GM23338 (cell line): ENCODE results near the gene S1PR3. TPM values are rescaled to one million over a fixed set of nuclear protein-coding genes. Genes with fewer than 3 reads are reported as not detected.

Experiments used
- ATAC-seq: fragments of 200-7000 bp; cut with Tn5 transposase; 3 replicates; pipeline ENCODE4 v1.9.1; 2020
- DNase-seq: peaks from one replicate; pipeline ENCODE4 v3.0.0-alpha.2; 2015; ENCODE audit warnings: low spot score
- H2AFZ ChIP-seq: fragments of 200-600 bp; sonication (generic); 2 replicates; pipeline ENCODE4 v1.8.0; 2016; ENCODE audit warnings: antibody characterized with exemption, mild to moderate bottlenecking, moderate library complexity
- H3F3A ChIP-seq: fragments of 200-600 bp; sonication (generic); replicated peaks from 2 replicates; pipeline ENCODE4 v1.8.0; 2017; ENCODE audit warnings: antibody characterized with exemption, mixed run types, low read depth
- H3K27ac ChIP-seq: fragments of 200-600 bp; sonication (generic); 2 replicates; pipeline ENCODE4 v1.6.1; 2016; ENCODE audit warnings: low read depth
- H3K27me3 ChIP-seq: fragments of 200-600 bp; sonication (generic); 2 replicates; pipeline ENCODE4 v1.8.0; 2016; ENCODE audit warnings: mild to moderate bottlenecking, mixed run types, moderate library complexity; ENCODE audit not compliant: insufficient read depth
- H3K36me3 ChIP-seq: fragments of 200-600 bp; sonication (generic); 2 replicates; pipeline ENCODE4 v1.8.0; 2016; ENCODE audit warnings: mild to moderate bottlenecking; ENCODE audit not compliant: insufficient read depth
- H3K4me1 ChIP-seq: fragments of 200-600 bp; sonication (generic); 2 replicates; pipeline ENCODE4 v1.8.0; 2016; ENCODE audit warnings: mild to moderate bottlenecking, moderate library complexity; ENCODE audit not compliant: insufficient read depth
- H3K4me2 ChIP-seq: fragments of 200-600 bp; sonication (generic); 2 replicates; pipeline ENCODE4 v1.7.1; 2017; ENCODE audit warnings: mixed run types
- H3K4me3 ChIP-seq: fragments of 200-600 bp; sonication (generic); 2 replicates; pipeline ENCODE4 v1.6.1; 2016; ENCODE audit warnings: mixed run types
- H3K79me2 ChIP-seq: fragments of 200-600 bp; sonication (generic); replicated peaks from 2 replicates; pipeline ENCODE4 v1.8.0; 2017; ENCODE audit warnings: mild to moderate bottlenecking; ENCODE audit not compliant: insufficient read depth
- H3K9me2 ChIP-seq: fragments of 200-600 bp; sonication (generic); 2 replicates; pipeline ENCODE4 v1.8.0; 2017; ENCODE audit not compliant: insufficient read depth
- H4K20me1 ChIP-seq: fragments of 200-600 bp; sonication (generic); replicated peaks from 2 replicates; pipeline ENCODE4 v1.8.0; 2017; ENCODE audit warnings: mild to moderate bottlenecking; ENCODE audit not compliant: insufficient read depth
- H3K27ac Mint-ChIP-seq: 2 replicates; pipeline ENCODE4 v1.8.0; 2020; ENCODE audit warnings: inconsistent platforms, mild to moderate bottlenecking, moderate library complexity, mixed read lengths
- H3K27me3 Mint-ChIP-seq: 3 replicates; pipeline ENCODE4 v1.8.0; 2022; ENCODE audit warnings: low read depth, mild to moderate bottlenecking, moderate library complexity, mixed read lengths, inconsistent platforms; ENCODE audit not compliant: insufficient read depth, poor library complexity
- H3K36me3 Mint-ChIP-seq: 3 replicates; pipeline ENCODE4 v1.8.0; 2021; ENCODE audit warnings: low read depth, mild to moderate bottlenecking, inconsistent platforms, moderate library complexity, mixed read lengths
- H3K4me1 Mint-ChIP-seq: 3 replicates; pipeline ENCODE4 v1.8.0; 2020; ENCODE audit warnings: mild to moderate bottlenecking, inconsistent platforms, mixed read lengths
- H3K4me3 Mint-ChIP-seq: 3 replicates; pipeline ENCODE4 v1.8.0; 2021; ENCODE audit warnings: moderate library complexity, mild to moderate bottlenecking, inconsistent platforms, mixed read lengths
- H3K9me3 Mint-ChIP-seq: 3 replicates; pipeline ENCODE4 v1.8.0; 2020; ENCODE audit warnings: moderate library complexity, mild to moderate bottlenecking, inconsistent platforms, mixed read lengths
- CREB1 ChIP-seq: fragments of 250-450 bp; sonication (Bioruptor Pico); IDR thresholded peaks from 2 replicates; pipeline ENCODE4 v1.5.0; 2020; ENCODE audit warnings: low read depth, mild to moderate bottlenecking, moderate library complexity
- CTCF ChIP-seq, 2 experiments: fragments of 200-600 bp in 1 of 2; sonication (generic) in 1 of 2; conservative IDR thresholded peaks; 2 replicates each; pipeline versions ENCODE4 v1.5.1 to v1.6.1; 2016 to 2017; ENCODE audit warnings: antibody characterized with exemption in 2 of 2, low read depth in 2 of 2, mild to moderate bottlenecking in 2 of 2, moderate library complexity in 1 of 2
- ETS1 ChIP-seq: IDR thresholded peaks from 2 replicates; pipeline ENCODE4 v1.6.1; 2016; ENCODE audit warnings: antibody characterized with exemption
- EZH2 ChIP-seq: fragments of 200-600 bp; sonication (generic); IDR thresholded peaks from one replicate; pipeline ENCODE4 v1.8.0; 2017; ENCODE audit warnings: antibody characterized with exemption, mild to moderate bottlenecking, low read depth; ENCODE audit not compliant: unreplicated experiment
- EZH2phosphoT487 ChIP-seq: fragments of 200-600 bp; sonication (generic); IDR thresholded peaks from one replicate; pipeline ENCODE4 v1.8.1; 2018; ENCODE audit warnings: antibody characterized with exemption; ENCODE audit not compliant: unreplicated experiment
- JUNB ChIP-seq: IDR thresholded peaks from one replicate; pipeline ENCODE4 v1.6.1; 2016; ENCODE audit warnings: antibody characterized with exemption; ENCODE audit not compliant: unreplicated experiment
- NANOG ChIP-seq: IDR thresholded peaks from 2 replicates; pipeline ENCODE4 v1.6.1; 2016; ENCODE audit warnings: antibody characterized with exemption, borderline replicate concordance
- POLR2AphosphoS5 ChIP-seq: IDR thresholded peaks from 2 replicates; pipeline ENCODE4 v1.6.1; 2016; ENCODE audit warnings: antibody characterized with exemption, low read depth
- REST ChIP-seq: IDR thresholded peaks from one replicate; pipeline ENCODE4 v1.6.1; 2018; ENCODE audit warnings: antibody characterized with exemption; ENCODE audit not compliant: unreplicated experiment
- STAT1 ChIP-seq: IDR thresholded peaks from one replicate; pipeline ENCODE4 v1.6.1; 2016; ENCODE audit warnings: antibody characterized with exemption; ENCODE audit not compliant: unreplicated experiment
- ZNF114 ChIP-seq: fragments of 250-450 bp; sonication (Bioruptor Pico); IDR thresholded peaks from 2 replicates; pipeline ENCODE4 v1.5.0; 2020; ENCODE audit warnings: mild to moderate bottlenecking, moderate library complexity
- ZNF331 ChIP-seq: fragments of 250-450 bp; sonication (Bioruptor Pico); IDR thresholded peaks from 2 replicates; pipeline ENCODE4 v1.5.0; 2020; ENCODE audit warnings: low read depth, mild to moderate bottlenecking, moderate library complexity
- polyA plus RNA-seq: library from polyadenylated mRNA; unstranded; fragments of >200 nt; fragmentation: Nextera tagmentation; extraction: Ambion mirVana; gene quantifications from 2 replicates; pipeline ENCODE4 v1.2.1, GENCODE V29; 2016
- total RNA-seq: library from RNA; depleted of rRNA; stranded (reverse); fragments of >200 nt; shearing (Covaris generic); gene quantifications from 2 replicates; pipeline ENCODE4 v1.2.3, GENCODE V29; 2014
- TF ChIP-seq, protein P1 (sequence below): fragments of 250-450 bp; sonication (Bioruptor Pico); IDR thresholded peaks from 2 replicates; pipeline ENCODE4 v1.5.0; 2020; ENCODE audit warnings: mild to moderate bottlenecking, moderate library complexity

Gene S1PR3
- total and polyA plus RNA-seq, 2 experiments from 2014 or later, result 2.1 to 7.6 TPM

DNA sequence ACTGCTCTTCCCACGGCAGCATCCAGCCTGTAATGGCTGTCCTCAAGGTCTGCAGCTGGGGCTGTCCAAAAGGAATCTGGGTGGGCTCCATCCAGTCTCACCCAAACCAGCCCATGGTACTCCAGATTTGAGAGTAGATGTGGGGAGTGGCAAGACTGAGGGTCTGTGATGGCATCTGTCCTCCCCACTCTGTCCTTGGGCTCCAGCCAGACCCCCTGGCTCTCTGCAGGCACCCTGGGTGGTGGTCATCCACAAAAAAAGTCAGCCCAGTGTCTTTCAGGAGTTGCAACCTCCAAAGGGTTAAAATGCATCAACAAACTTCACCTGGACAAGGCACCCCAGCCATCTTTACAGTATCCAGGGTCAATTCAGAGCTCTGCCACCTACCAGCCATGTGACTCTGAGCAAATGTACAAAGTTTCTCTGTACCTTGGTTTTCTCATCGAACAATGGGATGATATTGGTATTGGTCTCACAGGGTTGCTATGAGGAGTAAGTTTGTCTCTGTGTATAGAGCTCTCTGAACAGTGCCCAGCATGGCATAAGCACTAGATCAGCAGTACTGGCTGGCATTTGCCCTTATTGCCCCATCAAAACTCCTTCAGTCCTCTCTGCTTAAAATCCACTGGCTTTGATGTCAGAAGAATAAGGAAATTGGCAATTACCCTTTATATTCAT is 7.3 kb upstream of the S1PR3 start:
- H3K4me3 ChIP-seq, result no peak overlapping the region
- peaks cover 6% of the 10 kb centered on the region for H3K4me1 ChIP-seq
- no peak for TF ChIP-seq ETS1
- TF ChIP-seq POLR2AphosphoS5, result no peak
- TF ChIP-seq STAT1, result no peak
- no peak for TF ChIP-seq CTCF (conservative IDR thresholded peaks at IDR 0.05; ENCODE audit: low read depth in 2 of 2)
- TF ChIP-seq ZNF114, result no peak
- TF ChIP-seq ZNF331, result no peak
- no peak for TF ChIP-seq JUNB
- TF ChIP-seq EZH2phosphoT487, result no peak
- TF ChIP-seq CREB1 (CRISPR knock-in tag), result no peak
- TF ChIP-seq EZH2, result no peak
- TF ChIP-seq NANOG, result no peak
- TF ChIP-seq, protein P1, sequence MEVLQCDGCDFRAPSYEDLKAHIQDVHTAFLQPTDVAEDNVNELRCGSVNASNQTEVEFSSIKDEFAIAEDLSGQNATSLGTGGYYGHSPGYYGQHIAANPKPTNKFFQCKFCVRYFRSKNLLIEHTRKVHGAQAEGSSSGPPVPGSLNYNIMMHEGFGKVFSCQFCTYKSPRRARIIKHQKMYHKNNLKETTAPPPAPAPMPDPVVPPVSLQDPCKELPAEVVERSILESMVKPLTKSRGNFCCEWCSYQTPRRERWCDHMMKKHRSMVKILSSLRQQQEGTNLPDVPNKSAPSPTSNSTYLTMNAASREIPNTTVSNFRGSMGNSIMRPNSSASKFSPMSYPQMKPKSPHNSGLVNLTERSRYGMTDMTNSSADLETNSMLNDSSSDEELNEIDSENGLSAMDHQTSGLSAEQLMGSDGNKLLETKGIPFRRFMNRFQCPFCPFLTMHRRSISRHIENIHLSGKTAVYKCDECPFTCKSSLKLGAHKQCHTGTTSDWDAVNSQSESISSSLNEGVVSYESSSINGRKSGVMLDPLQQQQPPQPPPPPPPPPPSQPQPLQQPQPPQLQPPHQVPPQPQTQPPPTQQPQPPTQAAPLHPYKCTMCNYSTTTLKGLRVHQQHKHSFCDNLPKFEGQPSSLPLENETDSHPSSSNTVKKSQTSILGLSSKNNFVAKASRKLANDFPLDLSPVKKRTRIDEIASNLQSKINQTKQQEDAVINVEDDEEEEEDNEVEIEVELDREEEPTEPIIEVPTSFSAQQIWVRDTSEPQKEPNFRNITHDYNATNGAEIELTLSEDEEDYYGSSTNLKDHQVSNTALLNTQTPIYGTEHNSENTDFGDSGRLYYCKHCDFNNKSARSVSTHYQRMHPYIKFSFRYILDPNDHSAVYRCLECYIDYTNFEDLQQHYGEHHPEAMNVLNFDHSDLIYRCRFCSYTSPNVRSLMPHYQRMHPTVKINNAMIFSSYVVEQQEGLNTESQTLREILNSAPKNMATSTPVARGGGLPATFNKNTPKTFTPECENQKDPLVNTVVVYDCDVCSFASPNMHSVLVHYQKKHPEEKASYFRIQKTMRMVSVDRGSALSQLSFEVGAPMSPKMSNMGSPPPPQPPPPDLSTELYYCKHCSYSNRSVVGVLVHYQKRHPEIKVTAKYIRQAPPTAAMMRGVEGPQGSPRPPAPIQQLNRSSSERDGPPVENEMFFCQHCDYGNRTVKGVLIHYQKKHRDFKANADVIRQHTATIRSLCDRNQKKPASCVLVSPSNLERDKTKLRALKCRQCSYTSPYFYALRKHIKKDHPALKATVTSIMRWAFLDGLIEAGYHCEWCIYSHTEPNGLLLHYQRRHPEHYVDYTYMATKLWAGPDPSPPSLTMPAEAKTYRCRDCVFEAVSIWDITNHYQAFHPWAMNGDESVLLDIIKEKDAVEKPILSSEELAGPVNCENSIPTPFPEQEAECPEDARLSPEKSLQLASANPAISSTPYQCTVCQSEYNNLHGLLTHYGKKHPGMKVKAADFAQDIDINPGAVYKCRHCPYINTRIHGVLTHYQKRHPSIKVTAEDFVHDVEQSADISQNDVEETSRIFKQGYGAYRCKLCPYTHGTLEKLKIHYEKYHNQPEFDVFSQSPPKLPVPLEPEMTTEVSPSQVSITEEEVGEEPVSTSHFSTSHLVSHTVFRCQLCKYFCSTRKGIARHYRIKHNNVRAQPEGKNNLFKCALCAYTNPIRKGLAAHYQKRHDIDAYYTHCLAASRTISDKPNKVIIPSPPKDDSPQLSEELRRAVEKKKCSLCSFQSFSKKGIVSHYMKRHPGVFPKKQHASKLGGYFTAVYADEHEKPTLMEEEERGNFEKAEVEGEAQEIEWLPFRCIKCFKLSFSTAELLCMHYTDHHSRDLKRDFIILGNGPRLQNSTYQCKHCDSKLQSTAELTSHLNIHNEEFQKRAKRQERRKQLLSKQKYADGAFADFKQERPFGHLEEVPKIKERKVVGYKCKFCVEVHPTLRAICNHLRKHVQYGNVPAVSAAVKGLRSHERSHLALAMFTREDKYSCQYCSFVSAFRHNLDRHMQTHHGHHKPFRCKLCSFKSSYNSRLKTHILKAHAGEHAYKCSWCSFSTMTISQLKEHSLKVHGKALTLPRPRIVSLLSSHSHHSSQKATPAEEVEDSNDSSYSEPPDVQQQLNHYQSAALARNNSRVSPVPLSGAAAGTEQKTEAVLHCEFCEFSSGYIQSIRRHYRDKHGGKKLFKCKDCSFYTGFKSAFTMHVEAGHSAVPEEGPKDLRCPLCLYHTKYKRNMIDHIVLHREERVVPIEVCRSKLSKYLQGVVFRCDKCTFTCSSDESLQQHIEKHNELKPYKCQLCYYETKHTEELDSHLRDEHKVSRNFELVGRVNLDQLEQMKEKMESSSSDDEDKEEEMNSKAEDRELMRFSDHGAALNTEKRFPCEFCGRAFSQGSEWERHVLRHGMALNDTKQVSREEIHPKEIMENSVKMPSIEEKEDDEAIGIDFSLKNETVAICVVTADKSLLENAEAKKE, result no peak
- no peak for TF ChIP-seq REST
- ATAC-seq (no peak), DNase-seq (no peak)
- H3K27ac Mint-ChIP-seq, result no peak overlapping the region
- H3K4me2 ChIP-seq, result no peak overlapping the region
- peaks cover 4% of the 10 kb centered on the region for H3K27me3 Mint-ChIP-seq
- H3K36me3 ChIP-seq, result no peaks in the 10 kb centered on the region
- H3K9me2 ChIP-seq, result no peaks in the 10 kb centered on the region
- H3K27ac ChIP-seq, result no peak overlapping the region
- H3K79me2 ChIP-seq, result no peaks in the 10 kb centered on the region
- no peak overlapping the region for H2AFZ ChIP-seq
- no peaks in the 10 kb centered on the region for H3F3A ChIP-seq
- peaks cover 14% of the 10 kb centered on the region for H3K4me1 Mint-ChIP-seq
- H3K27me3 ChIP-seq, result no peaks in the 10 kb centered on the region
- peaks cover 17% of the 10 kb centered on the region; the same call in 2 of the 3 replicates for H3K9me3 Mint-ChIP-seq
- peaks cover 7% of the 10 kb centered on the region; the same call in 2 of the 3 replicates for H3K36me3 Mint-ChIP-seq
- no peaks in the 10 kb centered on the region for H4K20me1 ChIP-seq
- H3K4me3 Mint-ChIP-seq, result no peak overlapping the region
